Measurements from ENCODE around the gene CREB3L4.

Gene CREB3L4

GRCh38 chr1:153967107-153967999 lies at the start of gene CREB3L4:
Gene CREB3L4 (plus strand): TSS chr1:153967902. CDS start chr1:153968526, 624 bp downstream.
- DNase-seq, result peak; percentile 83
- peak; percentile 90 for ATAC-seq
- Mint-ChIP-seq H3K36me3 (ENCODE audit: low read depth) (peaks cover 2% of the 10 kb centered on the region), H3K4me1 (peaks cover 60% of the 10 kb centered on the region), H3K27ac (peak within 1 kb of the TSS; percentile 92), H3K4me3 (peak within 1 kb of the TSS; percentile 91), H3K27me3 (no peaks in the 10 kb centered on the region), H3K9me3 (no peaks in the 10 kb centered on the region)

- peaks cover 62% of the 10 kb centered on the region for H3K4me1 Mint-ChIP-seq
- no peaks in the 10 kb centered on the region for H3K27me3 Mint-ChIP-seq
- H3K4me3 Mint-ChIP-seq, result peak overlapping the region; percentile 87
- no peak for DNase-seq
- peaks cover 10% of the 10 kb centered on the region for H3K36me3 Mint-ChIP-seq (ENCODE audit: low read depth)
- no peak for ATAC-seq
- peak overlapping the region; percentile 81 for H3K27ac Mint-ChIP-seq
- H3K9me3 Mint-ChIP-seq, result no peaks in the 10 kb centered on the region
Measured at GRCh38 chr1:153919876-153920852, 47.5 kb upstream of the CREB3L4 start.

GRCh38 chr1:153921080-153921802 lies 46.5 kb upstream of the CREB3L4 start:
- Mint-ChIP-seq H3K27ac (peak overlapping the region; percentile 81), H3K4me1 (peaks cover 52% of the 10 kb centered on the region), H3K36me3 (ENCODE audit: low read depth) (peaks cover 8% of the 10 kb centered on the region), H3K4me3 (peak overlapping the region; percentile 87), H3K9me3 (no peaks in the 10 kb centered on the region), H3K27me3 (no peaks in the 10 kb centered on the region)
- DNase-seq, result no peak
- no peak for ATAC-seq

GRCh38 chr1:153921803-153922075 lies 46.0 kb upstream of the CREB3L4 start:
- DNase-seq, result peak; percentile 26
- Mint-ChIP-seq H3K9me3 (no peaks in the 10 kb centered on the region), H3K4me1 (peaks cover 50% of the 10 kb centered on the region), H3K4me3 (peak overlapping the region; percentile 87), H3K27me3 (no peaks in the 10 kb centered on the region), H3K36me3 (ENCODE audit: low read depth) (peaks cover 6% of the 10 kb centered on the region), H3K27ac (peak overlapping the region; percentile 81)
- no peak for ATAC-seq

GRCh38 chr1:153922076-153922971 lies 45.4 kb upstream of the CREB3L4 start:
- peaks cover 6% of the 10 kb centered on the region for H3K36me3 Mint-ChIP-seq (ENCODE audit: low read depth)
- H3K4me1 Mint-ChIP-seq, result peaks cover 49% of the 10 kb centered on the region

GRCh38 chr1:153922972-153923925 lies 44.5 kb upstream of the CREB3L4 start, which contains the start of gene GATAD2B:
Gene GATAD2B (minus strand): TSS chr1:153922972. CDS start chr1:153828347, 94,625 bp downstream.
- Mint-ChIP-seq H3K27me3 (no peaks in the 10 kb centered on the region), H3K27ac (peak within 1 kb of the TSS; percentile 81), H3K36me3 (ENCODE audit: low read depth) (no peaks in the 10 kb centered on the region), H3K4me1 (peaks cover 43% of the 10 kb centered on the region), H3K9me3 (no peaks in the 10 kb centered on the region), H3K4me3 (peak within 1 kb of the TSS; percentile 87)
- peak; percentile 95 for ATAC-seq
- peak; percentile 97 for DNase-seq

More at GRCh38 chr1:153922076-153922971, 45.4 kb upstream of the CREB3L4 start:
- no peaks in the 10 kb centered on the region for H3K9me3 Mint-ChIP-seq
- ATAC-seq (peak; percentile 22), DNase-seq (peak; percentile 77)
- H3K27me3 Mint-ChIP-seq, result no peaks in the 10 kb centered on the region
- H3K27ac Mint-ChIP-seq, result peak overlapping the region; percentile 81
- peak overlapping the region; percentile 87 for H3K4me3 Mint-ChIP-seq

- Mint-ChIP-seq H3K4me1 (peaks cover 19% of the 10 kb centered on the region), H3K27ac (no peak overlapping the region), H3K9me3 (no peaks in the 10 kb centered on the region), H3K36me3 (ENCODE audit: low read depth) (no peaks in the 10 kb centered on the region), H3K27me3 (no peaks in the 10 kb centered on the region), H3K4me3 (no peak overlapping the region)
- DNase-seq (no peak), ATAC-seq (no peak)
Measured at GRCh38 chr1:153926405-153926804, 41.3 kb upstream of the CREB3L4 start.

- DNase-seq (no peak), ATAC-seq (no peak)
- no peaks in the 10 kb centered on the region for H3K27me3 Mint-ChIP-seq
- H3K4me3 Mint-ChIP-seq, result peak overlapping the region; percentile 1
- H3K4me1 Mint-ChIP-seq, result peaks cover 17% of the 10 kb centered on the region
- no peaks in the 10 kb centered on the region for H3K9me3 Mint-ChIP-seq
- H3K27ac Mint-ChIP-seq, result peak overlapping the region; percentile 40
- no peaks in the 10 kb centered on the region for H3K36me3 Mint-ChIP-seq (ENCODE audit: low read depth)
Measured at GRCh38 chr1:153928245-153928644, 39.5 kb upstream of the CREB3L4 start.

- Mint-ChIP-seq H3K4me1 (peaks cover 16% of the 10 kb centered on the region), H3K27ac (peak overlapping the region; percentile 40), H3K36me3 (ENCODE audit: low read depth) (no peaks in the 10 kb centered on the region), H3K27me3 (no peaks in the 10 kb centered on the region), H3K4me3 (no peak overlapping the region), H3K9me3 (no peaks in the 10 kb centered on the region)
- ATAC-seq, result no peak
- DNase-seq, result no peak
Measured at GRCh38 chr1:153928791-153929341, 38.8 kb upstream of the CREB3L4 start.

GRCh38 chr1:153929426-153929825 lies 38.3 kb upstream of the CREB3L4 start:
- peaks cover 2% of the 10 kb centered on the region for H3K36me3 Mint-ChIP-seq (ENCODE audit: low read depth)
- H3K9me3 Mint-ChIP-seq, result no peaks in the 10 kb centered on the region
- peaks cover 10% of the 10 kb centered on the region for H3K4me1 Mint-ChIP-seq
- no peak overlapping the region for H3K27ac Mint-ChIP-seq
- no peak for ATAC-seq
- DNase-seq, result no peak
- H3K27me3 Mint-ChIP-seq, result no peaks in the 10 kb centered on the region
- H3K4me3 Mint-ChIP-seq, result no peak overlapping the region

- Mint-ChIP-seq H3K4me1 (peaks cover 8% of the 10 kb centered on the region), H3K27me3 (no peaks in the 10 kb centered on the region), H3K36me3 (ENCODE audit: low read depth) (peaks cover 6% of the 10 kb centered on the region), H3K9me3 (no peaks in the 10 kb centered on the region), H3K4me3 (no peak overlapping the region), H3K27ac (no peak overlapping the region)
- DNase-seq (no peak), ATAC-seq (no peak)
Measured at GRCh38 chr1:153929981-153930948, 37.4 kb upstream of the CREB3L4 start.
